Skeletal muscle tissue (tissue), 4 donors: Measurements from ENCODE around the gene YKT6. TPM values are rescaled to one million over a fixed set of nuclear protein-coding genes. Genes with fewer than 3 reads are reported as not detected.
A peak's percentile ranks its signal among the peaks of the same experiment; 100 is the strongest.
"Not testable (repeated sequence)": the region's sequence is repeated elsewhere in the genome, so short reads cannot be mapped to it uniquely, and the experiment has no call there.

Experiments used
- H3K27ac ChIP-seq: one replicate; pipeline ENCODE4 v1.7.0; 2013; ENCODE audit warnings: mild to moderate bottlenecking, low read depth, low read length, inconsistent platforms
- H3K27me3 ChIP-seq, 3 donors: one replicate each; pipeline ENCODE4 v1.7.0; 2013; ENCODE audit warnings: low read length in 3 of 3; ENCODE audit not compliant: control insufficient read depth in 3 of 3, insufficient read depth in 3 of 3
- H3K36me3 ChIP-seq, 3 donors: one replicate each; pipeline ENCODE4 v1.7.0; 2013; ENCODE audit warnings: low read length in 3 of 3; ENCODE audit not compliant: control insufficient read depth in 3 of 3, insufficient read depth in 3 of 3
- H3K4me1 ChIP-seq, 3 donors: one replicate each; pipeline ENCODE4 v1.7.0; 2013; ENCODE audit warnings: low read length in 3 of 3, mild to moderate bottlenecking in 3 of 3; ENCODE audit not compliant: control insufficient read depth in 3 of 3, insufficient read depth in 3 of 3
- H3K4me3 ChIP-seq, 3 donors: one replicate each; pipeline ENCODE4 v1.7.0; 2013; ENCODE audit warnings: low read length in 3 of 3
- H3K9ac ChIP-seq, 3 donors: one replicate each; pipeline ENCODE4 v1.7.0; 2013; ENCODE audit warnings: low read length in 3 of 3, mild to moderate bottlenecking in 3 of 3, moderate library complexity in 2 of 3, low read depth in 1 of 3
- H3K9me3 ChIP-seq, 3 donors: one replicate each; pipeline ENCODE4 v1.7.0; 2013; ENCODE audit warnings: low read length in 3 of 3; ENCODE audit not compliant: control insufficient read depth in 3 of 3
- total RNA-seq: library from RNA; depleted of rRNA; stranded (reverse); fragments of >200 nt; gene quantifications from one replicate; pipeline ENCODE4 v1.2.3, GENCODE V29; 2014
- donor health status: Osteomylitis.

Gene YKT6
- total RNA-seq, 1 donor from 2014 or later: 40.7 TPM

DNA sequence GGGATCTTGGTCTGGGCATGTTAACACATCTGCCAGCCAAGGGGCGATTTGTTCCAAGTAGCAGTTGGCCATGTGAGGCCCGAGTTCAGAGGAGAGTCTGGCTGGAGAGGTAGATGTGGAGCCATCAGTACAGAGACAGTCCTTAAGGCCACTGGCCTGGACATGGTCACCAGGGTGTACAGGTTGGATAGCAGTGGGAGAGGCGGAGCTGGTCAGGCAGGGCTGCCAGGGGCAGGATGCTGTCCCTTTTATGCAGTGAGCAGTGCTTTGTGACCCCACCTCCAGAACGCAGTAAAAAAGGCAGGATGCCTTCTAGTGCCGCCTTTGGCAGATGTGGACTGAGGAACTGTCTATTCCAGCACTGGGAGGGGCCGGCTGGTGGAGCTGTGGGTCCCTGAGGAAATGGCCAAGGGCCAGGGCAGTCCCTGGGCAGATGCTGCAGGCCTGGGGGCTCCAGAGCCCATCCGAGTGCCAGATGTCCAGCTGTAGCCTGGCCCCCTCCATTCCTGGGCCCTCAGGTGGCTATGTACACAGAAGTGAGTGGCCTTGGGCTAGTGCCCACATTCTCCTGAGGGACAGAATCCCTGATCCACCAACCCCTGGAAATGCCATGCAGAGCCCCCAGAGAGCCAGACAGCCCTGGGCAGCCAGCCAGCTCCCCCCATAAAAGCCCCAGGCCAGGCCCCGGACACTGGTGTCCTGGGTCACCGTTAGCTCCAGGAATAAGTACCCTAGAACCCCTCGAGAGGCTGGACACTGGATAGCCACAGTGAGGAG is 42.5 kb upstream of the YKT6 start:
- H3K9me3 ChIP-seq: no peaks in the 10 kb centered on the region
- H3K27ac ChIP-seq: no peak overlapping the region
- H3K36me3 ChIP-seq: no peaks in the 10 kb centered on the region
- no peaks in the 10 kb centered on the region for H3K27me3 ChIP-seq
- H3K4me3 ChIP-seq: no peak overlapping the region
- peaks cover 8 to 23% (median 20%) of the 10 kb centered on the region in 3 donors for H3K4me1 ChIP-seq
- H3K9ac ChIP-seq: no peak overlapping the region

DNA sequence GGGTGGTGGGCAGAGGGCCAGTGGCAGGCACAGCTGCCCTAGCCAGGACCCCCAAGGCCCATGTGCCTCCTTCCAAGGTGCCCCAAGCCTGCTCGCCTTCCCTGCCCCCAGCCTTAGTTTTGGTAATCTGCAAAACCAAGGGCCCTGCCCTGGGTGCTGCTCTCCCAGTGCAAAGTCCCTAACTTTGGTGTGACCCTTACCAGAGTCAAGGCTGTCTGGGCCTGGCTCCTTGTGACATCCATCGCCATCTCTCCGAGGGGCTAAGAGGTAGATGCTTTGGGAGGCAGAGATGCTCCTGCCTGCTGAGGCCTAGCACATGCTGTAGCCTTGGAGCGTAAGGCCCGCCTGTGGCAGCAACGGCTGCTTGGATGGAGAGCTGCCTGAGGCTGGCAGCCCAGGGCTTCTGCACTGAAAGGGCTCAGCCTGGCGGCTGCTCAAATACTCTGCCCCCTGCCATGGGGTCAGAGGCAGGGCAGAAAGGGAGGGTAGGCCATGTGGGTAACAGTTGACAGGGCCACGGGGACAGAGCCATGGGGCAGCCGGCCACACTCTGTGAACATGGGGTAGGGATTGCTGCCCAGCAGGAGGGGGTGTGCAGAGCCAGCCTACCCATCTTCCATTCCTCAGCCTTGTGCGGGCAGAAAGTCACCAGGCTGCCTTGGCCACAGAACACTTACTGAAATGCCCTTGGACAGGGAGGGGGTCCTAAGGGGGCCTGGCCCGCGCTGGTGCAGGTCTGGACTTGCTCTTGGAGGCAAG is 41.7 kb upstream of the YKT6 start:
- Histone ChIP-seq H3K36me3 (no peaks in the 10 kb centered on the region), H3K27ac (no peak overlapping the region), H3K9ac (peak overlapping the region in 1 of 3 donors; percentile 25), H3K4me1 (peaks cover 8 to 23% (median 20%) of the 10 kb centered on the region in 3 donors), H3K27me3 (no peaks in the 10 kb centered on the region), H3K4me3 (no peak overlapping the region), H3K9me3 (no peaks in the 10 kb centered on the region)

GRCh38 chr7:44159824-44160630 is 40.8 kb upstream of the YKT6 start:
- H3K9me3 ChIP-seq: no peaks in the 10 kb centered on the region
- no peak overlapping the region for H3K9ac ChIP-seq
- no peaks in the 10 kb centered on the region for H3K27me3 ChIP-seq
- no peak overlapping the region for H3K4me3 ChIP-seq
- H3K4me1 ChIP-seq: peaks cover 8 to 23% (median 20%) of the 10 kb centered on the region in 3 donors
- H3K27ac ChIP-seq: no peak overlapping the region
- H3K36me3 ChIP-seq: no peaks in the 10 kb centered on the region

DNA sequence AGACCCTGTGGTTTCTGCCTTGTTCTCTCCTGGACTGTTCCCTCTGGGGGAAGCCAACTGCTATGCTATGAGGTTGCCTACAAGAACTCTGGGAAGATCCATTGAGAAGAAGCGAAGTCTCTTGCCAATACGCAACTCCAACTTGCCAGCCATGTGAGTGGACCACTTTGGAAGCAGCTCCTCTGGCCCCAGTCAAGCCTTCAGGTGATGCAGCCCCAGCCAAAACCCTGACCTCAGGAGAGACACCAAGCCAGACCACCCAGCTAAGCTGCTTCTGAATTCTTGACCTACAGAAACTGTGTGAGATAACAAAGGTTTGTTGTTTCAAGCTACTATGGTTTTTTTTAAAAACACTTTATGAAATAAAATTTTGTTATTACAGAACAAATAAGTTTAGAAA is 39.4 kb upstream of the YKT6 start:
- H3K4me3 ChIP-seq: no peak overlapping the region
- peaks cover 8 to 23% (median 20%) of the 10 kb centered on the region in 3 donors for H3K4me1 ChIP-seq
- H3K27ac ChIP-seq: no peak overlapping the region
- no peaks in the 10 kb centered on the region for H3K36me3 ChIP-seq
- H3K9ac ChIP-seq: no peak overlapping the region
- no peaks in the 10 kb centered on the region for H3K9me3 ChIP-seq
- H3K27me3 ChIP-seq: no peaks in the 10 kb centered on the region

- Histone ChIP-seq H3K27me3 (no peaks in the 10 kb centered on the region), H3K27ac (no peak overlapping the region)
These were observed 38.6 kb upstream of the YKT6 start for GRCh38 chr7:44162179-44162578.

DNA sequence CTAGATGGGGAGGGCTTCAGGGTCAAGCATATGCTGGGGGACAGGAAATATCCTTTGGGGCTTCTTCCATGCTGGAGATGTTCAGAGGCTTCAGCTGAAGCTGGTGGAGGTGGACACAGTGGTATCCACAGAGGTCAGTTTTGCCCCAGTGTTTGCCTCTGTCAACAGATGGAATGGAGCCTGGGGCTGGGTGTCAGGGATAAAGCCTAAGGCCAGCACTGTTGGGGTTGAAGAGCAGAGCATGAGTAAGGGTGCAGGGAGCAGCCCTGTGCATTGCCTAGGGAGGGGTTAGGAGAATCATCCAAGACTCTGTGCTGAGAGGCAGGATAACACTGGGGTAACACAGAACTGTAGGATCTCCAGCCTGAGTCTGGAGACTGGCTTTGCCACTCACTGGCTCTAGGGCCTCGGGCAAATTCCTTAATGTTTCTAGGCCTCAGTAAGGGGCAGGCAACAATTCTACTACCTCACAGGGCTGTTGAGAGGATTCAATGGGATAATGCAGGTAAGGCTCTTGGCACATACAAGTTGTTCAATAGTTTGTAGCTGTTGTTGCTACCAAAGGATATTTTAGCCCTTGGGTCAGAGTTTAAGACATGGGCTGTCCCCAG is 37.9 kb upstream of the YKT6 start:
- Histone ChIP-seq H3K9ac (no peak overlapping the region), H3K27ac (no peak overlapping the region)

More at GRCh38 chr7:44162179-44162578, 38.6 kb upstream of the YKT6 start:
- Histone ChIP-seq H3K9me3 (no peaks in the 10 kb centered on the region), H3K4me3 (no peak overlapping the region), H3K4me1 (peaks cover 8 to 23% (median 20%) of the 10 kb centered on the region in 3 donors), H3K36me3 (no peaks in the 10 kb centered on the region), H3K9ac (no peak overlapping the region)

DNA sequence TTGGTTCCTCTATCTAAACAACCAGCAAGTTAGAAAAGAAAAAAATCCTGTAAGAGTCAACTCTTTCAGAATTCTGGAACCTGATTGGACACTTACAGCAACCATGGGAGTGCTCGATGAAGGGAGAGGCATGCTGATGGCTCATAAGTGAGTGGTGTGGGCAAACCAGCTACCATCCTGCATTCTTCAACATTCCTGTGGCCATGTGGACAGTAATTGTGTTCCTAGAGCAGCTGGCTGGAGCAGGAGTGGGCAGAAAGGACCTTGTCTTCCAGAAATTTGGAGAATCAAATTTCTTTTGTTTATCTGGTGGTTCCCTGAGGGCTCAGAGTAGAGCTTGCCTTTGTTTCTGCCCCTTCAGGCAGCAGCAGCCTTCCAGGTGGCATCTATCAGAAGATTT is 37.2 kb upstream of the YKT6 start:
- Histone ChIP-seq H3K4me3 (no peak overlapping the region), H3K9ac (no peak overlapping the region), H3K36me3 (no peaks in the 10 kb centered on the region), H3K27me3 (no peaks in the 10 kb centered on the region), H3K27ac (no peak overlapping the region), H3K9me3 (no peaks in the 10 kb centered on the region), H3K4me1 (peaks cover 8 to 16% (median 15%) of the 10 kb centered on the region in 3 donors)

More for the DNA sequence above, 37.9 kb upstream of the YKT6 start:
- peaks cover 8 to 22% (median 20%) of the 10 kb centered on the region in 3 donors for H3K4me1 ChIP-seq
- no peak overlapping the region for H3K4me3 ChIP-seq
- no peaks in the 10 kb centered on the region for H3K36me3 ChIP-seq
- H3K9me3 ChIP-seq: no peaks in the 10 kb centered on the region
- no peaks in the 10 kb centered on the region for H3K27me3 ChIP-seq

- Histone ChIP-seq H3K36me3 (no peaks in the 10 kb centered on the region), H3K27me3 (no peaks in the 10 kb centered on the region), H3K4me3 (no peak overlapping the region), H3K9ac (no peak overlapping the region), H3K27ac (no peak overlapping the region), H3K9me3 (no peaks in the 10 kb centered on the region), H3K4me1 (no peaks in the 10 kb centered on the region)
These were observed 32.9 kb upstream of the YKT6 start for GRCh38 chr7:44167920-44168319.

DNA sequence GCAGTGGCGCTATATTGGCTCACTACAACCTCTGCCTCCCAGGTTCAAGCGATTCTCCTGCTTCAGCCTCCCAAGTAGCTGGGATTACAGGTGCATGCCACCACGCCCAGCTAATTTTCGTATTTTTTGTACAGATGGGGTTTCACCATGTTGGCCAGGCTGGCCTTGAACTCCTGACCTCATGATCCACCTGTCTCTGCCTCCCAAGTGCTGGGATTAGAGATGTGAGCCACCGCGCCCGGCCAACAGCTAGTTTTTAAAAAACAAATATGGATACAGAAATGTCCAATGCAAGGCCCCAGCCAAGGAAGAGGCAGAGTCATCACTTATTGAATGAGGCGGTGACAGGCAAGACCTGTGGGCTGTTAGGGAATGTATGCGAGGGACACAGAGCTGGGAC is 28.9 kb upstream of the YKT6 start:
- not testable (repeated sequence) for H3K4me1 ChIP-seq, H3K36me3 ChIP-seq, H3K9me3 ChIP-seq, H3K4me3 ChIP-seq, H3K27me3 ChIP-seq, H3K9ac ChIP-seq, H3K27ac ChIP-seq
